IPS DF 6.9 (cell line): ENCODE measurements around the gene THSD7B.
"Not testable (repeated sequence)": the region's sequence is repeated elsewhere in the genome, so short reads cannot be mapped to it uniquely, and the experiment has no call there.

Experiments used
- DNase-seq: peaks from one replicate; pipeline ENCODE4 v3.0.0-alpha.2; 2013; ENCODE audit warnings: low read depth, low spot score
- H3K27ac ChIP-seq: one replicate; pipeline ENCODE4 v1.5.1; 2013; ENCODE audit warnings: low read length, control low read depth
- H3K27me3 ChIP-seq: 2 replicates; pipeline ENCODE4 v1.6.1; 2013; ENCODE audit warnings: mild to moderate bottlenecking, low read length; ENCODE audit not compliant: control insufficient read depth, insufficient read depth
- H3K36me3 ChIP-seq: 2 replicates; pipeline ENCODE4 v1.6.1; 2013; ENCODE audit warnings: low read length; ENCODE audit not compliant: control insufficient read depth, insufficient read depth
- H3K4me1 ChIP-seq: 2 replicates; pipeline ENCODE4 v1.6.1; 2013; ENCODE audit warnings: low read length; ENCODE audit not compliant: control insufficient read depth, insufficient read depth
- H3K4me3 ChIP-seq: 2 replicates; pipeline ENCODE4 v1.5.1; 2013; ENCODE audit warnings: mild to moderate bottlenecking, low read length
- H3K9me3 ChIP-seq: 2 replicates; pipeline ENCODE4 v1.6.1; 2013; ENCODE audit warnings: low read length, inconsistent platforms; ENCODE audit not compliant: control insufficient read depth, insufficient read depth
- WGBS: extraction: QIAGEN DNeasy Blood & Tissue Kit; methylation state at CpG from one replicate; pipeline ENCODE4 v1.1.7; 2013; ENCODE audit warnings: mixed read lengths, missing lambda C conversion rate; ENCODE audit not compliant: insufficient read length, insufficient coverage; 5-methylcytosine and 5-hydroxymethylcytosine counted together

The THSD7B gene

DNA sequence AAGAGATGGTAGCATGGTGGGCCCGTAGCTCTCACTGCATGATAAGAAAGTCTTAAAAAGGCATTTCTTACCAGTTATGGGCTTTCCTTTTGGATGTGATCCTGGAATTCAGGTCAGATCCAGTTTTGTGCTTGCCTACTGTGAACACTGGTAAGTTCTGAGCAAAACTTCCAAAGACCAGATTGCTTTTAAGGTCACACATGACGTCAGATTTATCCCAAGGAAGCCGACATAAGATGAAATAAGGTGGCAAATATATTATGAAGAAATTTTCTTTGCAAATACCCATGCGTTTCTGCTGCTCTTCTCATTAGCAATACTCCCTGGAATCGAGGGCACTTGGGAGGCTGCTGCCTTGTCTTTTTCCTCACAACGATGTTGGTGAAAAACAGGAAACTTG, 782.5 kb downstream of the THSD7B start:
- Histone ChIP-seq H3K9me3 (no peaks in the 10 kb centered on the region), H3K4me3 (no peak overlapping the region), H3K36me3 (no peaks in the 10 kb centered on the region), H3K27ac (no peak overlapping the region), H3K4me1 (no peaks in the 10 kb centered on the region), H3K27me3 (no peaks in the 10 kb centered on the region)
- no CpG with 5 or more reads among the region's 6 CpGs for WGBS
- no peak for DNase-seq

DNA sequence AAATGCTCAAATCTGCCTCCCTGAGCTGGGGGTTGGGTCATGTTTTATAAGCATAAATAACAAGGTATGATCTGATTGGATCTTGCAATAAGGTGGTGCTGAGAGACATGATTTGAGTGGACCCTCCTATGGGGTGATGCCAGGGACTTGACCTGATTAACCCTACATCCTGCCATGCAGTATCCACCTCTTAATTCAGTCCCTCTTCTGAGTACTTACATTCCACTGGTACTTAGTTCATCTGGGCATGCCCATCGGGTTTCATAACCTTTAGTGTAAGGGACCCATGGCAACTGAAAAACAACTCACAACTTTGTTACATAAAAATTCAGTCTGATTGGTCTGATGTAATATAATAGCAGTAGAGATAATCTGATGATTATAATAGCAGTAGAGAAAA, 801.0 kb downstream of the THSD7B start:
- no peaks in the 10 kb centered on the region for H3K27me3 ChIP-seq
- H3K36me3 ChIP-seq = no peaks in the 10 kb centered on the region
- no peaks in the 10 kb centered on the region for H3K9me3 ChIP-seq
- DNase-seq = no peak
- WGBS = no CpG with 5 or more reads among the region's 1 CpG
- no peak overlapping the region for H3K4me3 ChIP-seq
- no peaks in the 10 kb centered on the region for H3K4me1 ChIP-seq
- H3K27ac ChIP-seq = no peak overlapping the region

GRCh38 chr2:137570484-137570883, 805.1 kb downstream of the THSD7B start:
- WGBS = no CpG with 5 or more reads among the region's 3 CpGs

GRCh38 chr2:137587834-137588233, 822.5 kb downstream of the THSD7B start:
- not testable (repeated sequence) for H3K9me3 ChIP-seq, DNase-seq, H3K36me3 ChIP-seq, H3K4me3 ChIP-seq, H3K4me1 ChIP-seq, H3K27ac ChIP-seq, H3K27me3 ChIP-seq
- no CpG with 5 or more reads among the region's 5 CpGs for WGBS

More at GRCh38 chr2:137570484-137570883, 805.1 kb downstream of the THSD7B start:
- DNase-seq = no peak
- no peaks in the 10 kb centered on the region for H3K27me3 ChIP-seq
- H3K4me1 ChIP-seq = no peaks in the 10 kb centered on the region
- no peaks in the 10 kb centered on the region for H3K36me3 ChIP-seq
- no peaks in the 10 kb centered on the region for H3K9me3 ChIP-seq
- no peak overlapping the region for H3K4me3 ChIP-seq
- no peak overlapping the region for H3K27ac ChIP-seq

- not testable (repeated sequence) for DNase-seq, H3K4me1 ChIP-seq, H3K36me3 ChIP-seq, H3K9me3 ChIP-seq, H3K4me3 ChIP-seq, H3K27me3 ChIP-seq, H3K27ac ChIP-seq
- no CpG with 5 or more reads among the region's 1 CpG for WGBS
These were observed 823.2 kb downstream of the THSD7B start for GRCh38 chr2:137588578-137588977.

DNA sequence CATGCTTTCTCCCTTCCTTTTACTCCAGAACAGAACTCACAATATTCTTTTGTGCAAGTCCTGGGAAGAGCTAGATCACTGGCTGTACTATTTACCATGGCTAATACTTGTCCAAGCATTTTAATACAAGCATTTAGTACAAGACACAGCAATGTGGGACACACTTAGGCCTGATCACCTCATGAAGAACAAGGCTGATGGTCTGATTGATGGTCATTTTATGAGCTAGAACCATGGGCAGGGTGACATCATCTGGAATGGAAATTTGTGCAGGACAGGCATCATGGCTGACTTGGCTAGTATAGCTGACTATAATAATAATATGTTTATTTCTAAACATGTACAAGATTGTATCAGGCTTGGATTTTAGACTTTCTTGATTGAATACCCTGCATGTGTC, 824.8 kb downstream of the THSD7B start:
- no peak overlapping the region for H3K4me3 ChIP-seq
- no peaks in the 10 kb centered on the region for H3K9me3 ChIP-seq
- DNase-seq = no peak
- H3K4me1 ChIP-seq = no peaks in the 10 kb centered on the region
- no peaks in the 10 kb centered on the region for H3K36me3 ChIP-seq
- H3K27ac ChIP-seq = no peak overlapping the region
- no peaks in the 10 kb centered on the region for H3K27me3 ChIP-seq

- no peaks in the 10 kb centered on the region for H3K9me3 ChIP-seq
- H3K4me3 ChIP-seq = no peak overlapping the region
- H3K36me3 ChIP-seq = no peaks in the 10 kb centered on the region
- H3K27ac ChIP-seq = no peak overlapping the region
- DNase-seq = no peak
- no peaks in the 10 kb centered on the region for H3K27me3 ChIP-seq
- WGBS = no CpG with 5 or more reads among the region's 2 CpGs
- H3K4me1 ChIP-seq = no peaks in the 10 kb centered on the region
These were observed 842.5 kb downstream of the THSD7B start for GRCh38 chr2:137607722-137608318.

DNA sequence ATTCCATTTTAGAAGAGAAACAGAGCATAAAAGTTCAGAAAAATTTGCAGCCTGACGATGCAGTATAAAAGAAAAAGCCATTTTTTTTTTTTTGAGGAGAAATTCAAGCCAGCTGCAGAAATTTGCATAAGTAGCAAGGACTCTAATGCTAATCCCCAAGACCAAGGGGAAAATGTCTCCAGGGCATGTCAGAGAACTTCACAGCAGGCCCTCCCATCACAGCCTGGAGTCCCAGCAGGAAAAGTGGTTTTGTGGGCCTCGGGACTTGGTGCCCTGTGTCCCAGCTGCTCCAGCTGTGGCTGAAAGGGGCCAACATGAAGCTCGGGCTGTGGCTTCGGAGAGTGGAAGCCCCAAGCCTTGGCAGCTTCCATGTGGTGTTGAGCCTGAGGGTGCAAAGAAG, 873.6 kb downstream of the THSD7B start:
- Histone ChIP-seq H3K27me3 (no peaks in the 10 kb centered on the region), H3K9me3 (no peaks in the 10 kb centered on the region), H3K4me1 (no peaks in the 10 kb centered on the region), H3K36me3 (no peaks in the 10 kb centered on the region), H3K4me3 (no peak overlapping the region), H3K27ac (no peak overlapping the region)
- WGBS = no CpG with 5 or more reads among the region's 4 CpGs
- DNase-seq = no peak

DNA sequence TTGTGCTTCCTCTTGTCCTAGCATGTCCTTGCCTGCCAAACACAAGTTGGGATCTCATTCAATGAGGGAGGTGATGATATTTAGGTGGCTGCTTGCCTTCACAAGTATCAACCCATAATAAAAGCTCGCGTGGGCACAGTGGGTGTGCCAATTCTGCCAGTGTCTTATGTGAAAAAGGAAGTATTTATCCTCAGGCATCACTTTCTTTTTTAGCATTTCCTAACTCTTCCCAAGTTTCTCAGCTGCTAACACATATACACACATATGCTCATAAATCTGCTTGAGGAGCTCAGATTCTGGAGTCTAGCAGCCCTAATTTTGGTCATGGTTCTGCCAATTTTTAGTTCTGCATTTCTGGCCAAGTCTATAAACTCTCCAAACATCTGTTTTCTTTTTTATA, 879.4 kb downstream of the THSD7B start:
- WGBS = no CpG with 5 or more reads among the region's 2 CpGs
- H3K4me1 ChIP-seq = no peaks in the 10 kb centered on the region
- no peak overlapping the region for H3K27ac ChIP-seq
- DNase-seq = no peak
- no peaks in the 10 kb centered on the region for H3K9me3 ChIP-seq
- no peak overlapping the region for H3K4me3 ChIP-seq
- no peaks in the 10 kb centered on the region for H3K27me3 ChIP-seq
- no peaks in the 10 kb centered on the region for H3K36me3 ChIP-seq

- Histone ChIP-seq H3K4me1 (no peaks in the 10 kb centered on the region), H3K4me3 (no peak overlapping the region), H3K27ac (no peak overlapping the region), H3K36me3 (no peaks in the 10 kb centered on the region), H3K9me3 (no peaks in the 10 kb centered on the region), H3K27me3 (no peaks in the 10 kb centered on the region)
- DNase-seq = no peak
- no CpG with 5 or more reads among the region's 2 CpGs for WGBS
These were observed 888.7 kb downstream of the THSD7B start for GRCh38 chr2:137654046-137654445.

GRCh38 chr2:137655814-137656213, 890.5 kb downstream of the THSD7B start:
- Histone ChIP-seq H3K9me3 (no peaks in the 10 kb centered on the region), H3K4me1 (no peaks in the 10 kb centered on the region), H3K36me3 (no peaks in the 10 kb centered on the region), H3K4me3 (no peak overlapping the region), H3K27me3 (no peaks in the 10 kb centered on the region), H3K27ac (no peak overlapping the region)
- WGBS = no CpG with 5 or more reads among the region's 3 CpGs
- no peak for DNase-seq
